HG03139 (cell line): ENCODE measurements around the gene IYD.
"Not testable (repeated sequence)": the region's sequence is repeated elsewhere in the genome, so short reads cannot be mapped to it uniquely, and the experiment has no call there.

Experiments used
- ATAC-seq: cut with Tn5 transposase; IDR thresholded peaks from one replicate; pipeline ENCODE4 v1.9.1; 2021; ENCODE audit not compliant: unreplicated experiment

Gene IYD

GRCh38 chr6:150427037-150427602 is 58.3 kb downstream of the IYD start:
- no peak for ATAC-seq

GRCh38 chr6:150427843-150428242 is 59.0 kb downstream of the IYD start:
- ATAC-seq: no peak

DNA sequence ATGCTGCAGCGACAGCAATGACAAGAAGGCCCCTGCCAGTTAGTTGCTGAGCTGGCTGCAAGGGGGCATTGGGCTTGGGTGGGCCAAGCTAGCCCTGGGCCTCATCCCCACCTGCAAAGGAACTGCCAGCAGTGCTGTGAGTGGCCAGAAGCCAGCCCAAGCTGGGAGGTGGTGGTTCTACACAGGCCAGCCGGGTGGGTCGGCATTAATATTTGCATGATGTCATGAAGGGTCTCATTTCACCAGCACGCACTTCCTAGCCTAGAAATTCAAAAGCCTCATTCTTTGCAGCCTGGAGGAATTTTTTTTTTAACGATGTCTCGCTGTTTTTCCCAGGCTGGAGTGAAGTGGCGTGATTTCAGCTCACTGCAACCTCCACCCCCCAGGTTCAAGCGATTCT is 62.0 kb downstream of the IYD start:
- no peak for ATAC-seq

DNA sequence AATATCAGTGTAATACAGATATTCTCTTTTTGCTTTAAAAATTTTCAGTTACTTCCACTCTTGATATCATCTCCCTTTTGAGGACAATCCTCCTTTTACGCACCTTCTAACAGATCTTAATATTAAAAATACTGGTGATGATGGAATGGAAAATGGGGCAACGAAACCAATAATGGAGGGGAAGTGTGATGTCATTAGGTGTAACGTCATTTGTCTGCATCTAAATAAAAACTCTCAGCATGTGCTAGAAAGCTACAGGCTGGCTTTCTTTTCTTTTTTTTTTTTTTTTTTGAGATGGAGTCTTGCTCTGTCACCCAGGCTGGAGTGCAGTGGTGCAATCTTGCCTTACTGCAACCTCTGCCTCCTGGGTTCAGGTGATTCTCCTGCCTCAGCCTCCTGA is 66.5 kb downstream of the IYD start:
- ATAC-seq: no peak

GRCh38 chr6:150435832-150436231 is 67.0 kb downstream of the IYD start:
- ATAC-seq: no peak

GRCh38 chr6:150439373-150439772 is 70.6 kb downstream of the IYD start:
- no peak for ATAC-seq

- ATAC-seq: no peak
Observed at GRCh38 chr6:150443621-150444020, 74.8 kb downstream of the IYD start.

GRCh38 chr6:150444308-150444707 is 75.5 kb downstream of the IYD start:
- ATAC-seq: no peak

DNA sequence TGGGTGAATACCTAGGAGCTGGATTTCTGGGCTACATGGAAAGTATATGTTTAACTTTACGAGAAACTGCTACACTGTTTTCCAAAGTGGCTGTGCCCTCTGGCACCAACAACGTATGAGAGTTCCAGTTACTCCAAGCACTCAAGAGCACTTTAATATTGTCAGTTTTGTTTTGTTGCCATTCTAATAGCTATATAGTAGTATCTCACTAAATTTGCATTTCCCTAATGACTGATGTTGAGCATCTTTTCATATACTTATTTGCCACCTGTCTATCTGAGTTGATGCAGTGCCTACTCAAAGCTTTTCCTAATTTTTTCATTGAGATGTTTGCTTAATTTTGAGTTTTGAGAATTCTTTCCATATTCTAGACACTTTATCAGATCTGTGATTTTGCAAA is 76.7 kb downstream of the IYD start:
- ATAC-seq: no peak

DNA sequence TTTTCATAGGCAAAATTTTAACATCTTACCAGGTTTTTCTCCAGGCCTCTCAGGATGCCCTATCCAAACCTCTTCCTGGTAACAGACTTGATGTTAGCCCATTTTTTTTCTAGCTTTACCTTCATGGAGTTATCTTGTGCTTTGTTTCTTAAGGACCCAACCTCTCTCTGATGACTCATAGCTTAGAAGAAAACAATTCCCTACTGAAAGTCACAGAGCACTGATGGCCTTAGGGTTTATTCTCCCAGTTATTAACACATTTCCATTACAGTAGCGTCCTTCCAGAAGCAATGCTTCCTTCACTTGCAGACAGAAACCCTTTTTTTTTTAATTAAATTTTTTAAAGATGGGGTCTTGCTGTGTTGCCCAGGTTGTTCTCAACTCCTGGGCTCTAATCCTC is 79.4 kb downstream of the IYD start:
- no peak for ATAC-seq

DNA sequence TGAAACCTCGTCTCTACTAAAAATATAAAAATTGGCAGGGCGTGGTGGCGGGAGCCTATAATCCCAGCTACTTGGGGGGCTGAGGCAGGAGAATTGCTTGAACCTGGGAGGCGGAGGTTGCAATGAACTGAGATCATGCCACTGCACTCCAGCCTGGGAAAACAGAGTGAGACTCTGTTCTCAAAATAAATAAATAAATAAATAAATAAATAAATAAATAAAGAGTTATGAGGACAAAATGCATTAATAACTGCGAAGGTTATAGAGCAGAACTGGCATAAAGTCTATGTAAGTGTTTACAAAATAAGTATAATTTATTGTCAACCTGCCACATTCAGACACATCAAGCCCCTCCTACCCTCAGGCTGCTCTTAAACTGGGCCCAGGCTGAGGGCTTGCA is 80.2 kb downstream of the IYD start:
- ATAC-seq: not testable (repeated sequence)

DNA sequence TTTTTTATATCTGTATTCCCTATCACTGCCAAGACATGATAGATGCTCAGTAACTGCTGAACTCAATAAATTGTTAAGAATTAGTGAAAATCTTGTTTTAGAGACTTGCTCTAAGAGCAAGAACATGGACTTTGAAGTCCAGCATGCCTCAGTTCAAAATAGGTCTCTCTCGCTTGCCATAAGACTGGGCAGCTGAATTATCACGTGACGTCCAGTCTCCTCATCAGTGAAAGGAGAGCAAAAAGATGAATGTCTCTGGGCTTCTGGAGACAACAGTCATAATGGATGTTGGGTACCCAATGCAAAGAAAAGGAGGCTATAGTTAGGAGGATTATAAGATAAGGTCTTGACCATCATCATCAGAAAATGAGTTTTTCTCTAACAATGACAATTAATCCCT is 82.1 kb downstream of the IYD start:
- ATAC-seq: no peak

DNA sequence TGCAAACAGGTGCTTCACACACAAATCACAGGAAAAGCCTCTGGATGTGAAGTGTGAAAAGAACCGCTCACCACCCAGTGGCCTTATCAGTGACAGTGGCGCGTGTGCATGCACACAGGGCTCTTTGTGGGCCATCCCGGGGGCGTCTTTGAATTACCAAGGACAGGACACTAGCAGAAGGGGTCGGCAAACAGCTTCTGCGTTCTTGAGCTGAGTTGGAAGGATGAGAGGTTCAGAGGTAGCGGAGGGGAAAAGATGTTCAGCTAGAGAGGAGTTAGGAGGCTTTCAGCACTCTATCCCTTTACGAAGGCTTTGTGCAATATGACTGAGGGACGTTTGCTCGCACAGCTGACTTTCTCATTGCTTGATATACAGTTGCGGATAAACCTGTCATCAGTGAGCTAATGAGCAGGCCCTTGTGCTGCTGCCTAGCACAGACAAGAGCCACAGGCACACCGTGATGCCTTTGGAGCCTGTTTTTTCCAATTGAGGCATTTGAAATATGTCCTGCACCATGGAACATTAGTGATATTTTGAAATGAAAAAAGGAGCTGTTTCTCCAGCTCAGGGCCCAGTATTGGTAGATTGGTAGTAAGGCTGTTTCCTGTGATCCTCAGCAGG is 83.1 kb downstream of the IYD start:
- ATAC-seq: no peak

GRCh38 chr6:150452428-150453243 is 83.8 kb downstream of the IYD start:
- ATAC-seq: no peak

DNA sequence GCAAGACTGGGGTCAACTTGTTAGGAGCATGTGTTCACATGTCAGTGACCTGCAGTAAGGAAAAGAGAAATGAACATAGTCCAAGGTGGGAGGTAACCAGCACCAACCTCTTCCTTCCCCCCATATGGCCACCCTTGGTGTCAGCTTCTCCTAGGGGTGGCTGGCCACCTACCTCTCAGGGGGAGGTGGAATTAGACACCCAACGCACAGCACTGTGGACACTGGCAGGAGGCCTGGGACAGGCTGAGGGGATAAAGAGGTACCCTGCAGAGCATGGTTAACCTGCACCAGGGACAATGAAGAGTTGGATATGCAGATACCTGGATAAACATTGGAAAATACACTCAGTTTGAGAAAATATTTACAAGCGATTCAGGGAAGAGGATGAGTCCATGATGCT is 84.5 kb downstream of the IYD start:
- ATAC-seq: no peak
